ENCODE results near the gene TXNL4A.

TXNL4A gene

GRCh38 chr18:79922971-79923411, 65.4 kb downstream of the TXNL4A start:
- TF ChIP-seq YY1 (IDR thresholded peaks at IDR 0.05; ENCODE audit: low read depth): no peak
- TF ChIP-seq REST (IDR thresholded peaks at IDR 0.05; ENCODE audit: low read depth): no peak
- TF ChIP-seq EP300 (IDR thresholded peaks at IDR 0.05; ENCODE audit: borderline replicate concordance): no peak
- TF ChIP-seq NFIC (IDR thresholded peaks at IDR 0.05): no peak

GRCh38 chr18:79921984-79922965, 66.1 kb downstream of the TXNL4A start:
- TF ChIP-seq ZBTB7A (IDR thresholded peaks at IDR 0.05; ENCODE audit: low read depth) (no peak), EP300 (IDR thresholded peaks at IDR 0.05; ENCODE audit: borderline replicate concordance) (no peak), TCF12 (IDR thresholded peaks at IDR 0.05; ENCODE audit: low read depth) (no peak), CREB1 (IDR thresholded peaks at IDR 0.05; ENCODE audit: low read depth) (no peak), YY1 (IDR thresholded peaks at IDR 0.05; ENCODE audit: low read depth) (no peak), TEAD4 (IDR thresholded peaks at IDR 0.05) (no peak), MAX (IDR thresholded peaks at IDR 0.05) (no peak), REST (IDR thresholded peaks at IDR 0.05; ENCODE audit: low read depth) (no peak), TAF1 (IDR thresholded peaks at IDR 0.05; ENCODE audit: low read depth) (no peak), EGR1 (IDR thresholded peaks at IDR 0.05) (no peak), FOXM1 (IDR thresholded peaks at IDR 0.05; ENCODE audit: borderline replicate concordance, low read depth) (no peak), CEBPB (IDR thresholded peaks at IDR 0.05) (no peak), USF1 (IDR thresholded peaks at IDR 0.05) (no peak)

All from Ishikawa (cell line).